Activated CD8-positive, alpha-beta T cell treated with anti-CD3 and anti-CD28 coated beads, Interleukin-2, amount 10 ng/mL, durations not matched to agents 7 days and 5 days (primary cell): ENCODE data around the gene TLCD2. TPM values are rescaled to one million over a fixed set of nuclear protein-coding genes. Genes with fewer than 3 reads are reported as not detected.

ENCODE experiments used
- ATAC-seq: fragments of 150-1000 bp; cut with Tn5 transposase; one replicate; pipeline ENCODE4 v1.10.0; 2021; ENCODE audit warnings: moderate library complexity
- CTCF ChIA-PET: fragments of 350-600 bp; sonication (Branson Sonifier 250); formaldehyde crosslinking; loops from one replicate; lab custom pipeline; 2021; ENCODE audit warnings: antibody characterized with exemption; lab: Charles Lee
- POLR2A ChIA-PET: fragments of 350-600 bp; sonication (Branson Sonifier 250); formaldehyde crosslinking; loops from one replicate; lab custom pipeline; 2021; ENCODE audit warnings: antibody characterized with exemption; lab: Charles Lee
- DNase-seq: peaks from one replicate; pipeline ENCODE4 v3.0.0-alpha.2; 2020
- H3K27ac Mint-ChIP-seq: one replicate; pipeline ENCODE4 v1.8.0; 2021; ENCODE audit warnings: mild to moderate bottlenecking, mixed read lengths
- H3K27me3 Mint-ChIP-seq: one replicate; pipeline ENCODE4 v1.8.0; 2021; ENCODE audit warnings: low read depth, mixed read lengths
- H3K36me3 Mint-ChIP-seq: one replicate; pipeline ENCODE4 v1.8.0; 2021; ENCODE audit warnings: low read depth, mixed read lengths
- H3K4me1 Mint-ChIP-seq: one replicate; pipeline ENCODE4 v1.8.0; 2021; ENCODE audit warnings: low read depth, mixed read lengths
- H3K4me3 Mint-ChIP-seq: one replicate; pipeline ENCODE4 v1.8.0; 2021; ENCODE audit warnings: mild to moderate bottlenecking, mixed read lengths
- H3K9me3 Mint-ChIP-seq: one replicate; pipeline ENCODE4 v1.8.0; 2022; ENCODE audit warnings: mixed read lengths; ENCODE audit not compliant: insufficient read depth
- total RNA-seq, 2 experiments: library from RNA; stranded (reverse); gene quantifications; one replicate each; pipeline ENCODE4 v1.2.3, GENCODE V29; 2021

Gene TLCD2
- total RNA-seq, 2 experiments from 2014 or later, result 0.13 TPM; not detected in 1

- CTCF ChIA-PET, result no interaction called here
- Mint-ChIP-seq H3K27me3 (no peaks in the 10 kb centered on the region), H3K36me3 (peaks cover 28% of the 10 kb centered on the region), H3K4me1 (peaks cover 24% of the 10 kb centered on the region), H3K4me3 (no peak overlapping the region), H3K9me3 (no peaks in the 10 kb centered on the region), H3K27ac (no peak overlapping the region)
- POLR2A ChIA-PET, result interaction anchor here (1.5 kb wide), 1 partner anchor 9 kb away, joined by 4 read pairs; no protein-coding TSS in a partner anchor
- ATAC-seq (no peak), DNase-seq (no peak)
These were observed 22.7 kb upstream of the TLCD2 start for GRCh38 chr17:1732833-1733321.

- no peak for DNase-seq
- Mint-ChIP-seq H3K4me3 (no peak overlapping the region), H3K9me3 (no peaks in the 10 kb centered on the region), H3K4me1 (peaks cover 24% of the 10 kb centered on the region), H3K27me3 (no peaks in the 10 kb centered on the region), H3K27ac (no peak overlapping the region), H3K36me3 (peaks cover 26% of the 10 kb centered on the region)
- CTCF ChIA-PET, result no interaction called here
- ATAC-seq, result no peak
- POLR2A ChIA-PET, result interaction anchor here (1.5 kb wide), 1 partner anchor 9 kb away, joined by 4 read pairs; no protein-coding TSS in a partner anchor
These were observed 22.2 kb upstream of the TLCD2 start for GRCh38 chr17:1732241-1732832.

GRCh38 chr17:1731194-1731506 is 21.0 kb upstream of the TLCD2 start:
- H3K9me3 Mint-ChIP-seq, result no peaks in the 10 kb centered on the region
- no peaks in the 10 kb centered on the region for H3K27me3 Mint-ChIP-seq
- ATAC-seq, result no peak
- DNase-seq, result no peak
- peaks cover 24% of the 10 kb centered on the region for H3K4me1 Mint-ChIP-seq
- peaks cover 23% of the 10 kb centered on the region for H3K36me3 Mint-ChIP-seq
- POLR2A ChIA-PET, result interaction anchor here (0.7 kb wide), 1 partner anchor 64 kb away, joined by 5 read pairs; no protein-coding TSS in a partner anchor
- H3K27ac Mint-ChIP-seq, result no peak overlapping the region
- H3K4me3 Mint-ChIP-seq, result no peak overlapping the region
- CTCF ChIA-PET, result interaction anchor here (1.4 kb wide), 1 partner anchor 10 kb away, joined by 5 read pairs; no protein-coding TSS in a partner anchor

GRCh38 chr17:1730326-1731193 is 20.4 kb upstream of the TLCD2 start:
- no peak for DNase-seq
- no peak for ATAC-seq
- Mint-ChIP-seq H3K9me3 (no peaks in the 10 kb centered on the region), H3K4me1 (peaks cover 22% of the 10 kb centered on the region), H3K27me3 (no peaks in the 10 kb centered on the region), H3K36me3 (peaks cover 25% of the 10 kb centered on the region), H3K4me3 (no peak overlapping the region), H3K27ac (no peak overlapping the region)
- ChIA-PET CTCF (interaction anchor here (1.4 kb wide), 1 partner anchor 9 kb away, joined by 5 read pairs; no protein-coding TSS in a partner anchor), POLR2A (interaction anchor here (0.7 kb wide), 1 partner anchor 64 kb away, joined by 5 read pairs; no protein-coding TSS in a partner anchor)

- POLR2A ChIA-PET, result no interaction called here
- Mint-ChIP-seq H3K27ac (no peak overlapping the region), H3K4me3 (no peak overlapping the region), H3K36me3 (peaks cover 26% of the 10 kb centered on the region), H3K9me3 (no peaks in the 10 kb centered on the region), H3K27me3 (no peaks in the 10 kb centered on the region), H3K4me1 (peaks cover 23% of the 10 kb centered on the region)
- DNase-seq (no peak), ATAC-seq (no peak)
- CTCF ChIA-PET, result no interaction called here
These were observed 19.8 kb upstream of the TLCD2 start for GRCh38 chr17:1729966-1730325.

GRCh38 chr17:1727876-1728630 is 17.9 kb upstream of the TLCD2 start:
- ChIA-PET CTCF (interaction anchor here (0.7 kb wide), 1 partner anchor 38 kb away, joined by 3 read pairs; no protein-coding TSS in a partner anchor), POLR2A (interaction anchor here (0.8 to 1.8 kb wide), 2 partner anchors 11 to 17 kb away, joined by 3 to 8 read pairs; no protein-coding TSS in a partner anchor)
- H3K9me3 Mint-ChIP-seq, result no peaks in the 10 kb centered on the region
- H3K27me3 Mint-ChIP-seq, result no peaks in the 10 kb centered on the region
- no peak overlapping the region for H3K27ac Mint-ChIP-seq
- ATAC-seq (no peak), DNase-seq (no peak)
- peaks cover 32% of the 10 kb centered on the region for H3K4me1 Mint-ChIP-seq
- peaks cover 25% of the 10 kb centered on the region for H3K36me3 Mint-ChIP-seq
- H3K4me3 Mint-ChIP-seq, result no peak overlapping the region

- DNase-seq (no peak), ATAC-seq (no peak)
- Mint-ChIP-seq H3K9me3 (no peaks in the 10 kb centered on the region), H3K27ac (no peak overlapping the region), H3K27me3 (no peaks in the 10 kb centered on the region), H3K36me3 (peaks cover 24% of the 10 kb centered on the region), H3K4me3 (no peak overlapping the region), H3K4me1 (peaks cover 39% of the 10 kb centered on the region)
- ChIA-PET CTCF (no interaction called here), POLR2A (interaction anchor here (0.8 to 1.8 kb wide), 2 partner anchors 10 to 16 kb away, joined by 3 to 8 read pairs; no protein-coding TSS in a partner anchor)
These were observed 17.1 kb upstream of the TLCD2 start for GRCh38 chr17:1727258-1727789.

- Mint-ChIP-seq H3K4me1 (peaks cover 43% of the 10 kb centered on the region), H3K27me3 (no peaks in the 10 kb centered on the region), H3K9me3 (no peaks in the 10 kb centered on the region), H3K36me3 (peaks cover 24% of the 10 kb centered on the region), H3K4me3 (no peak overlapping the region), H3K27ac (no peak overlapping the region)
- ATAC-seq (no peak), DNase-seq (no peak)
- CTCF ChIA-PET, result no interaction called here
- POLR2A ChIA-PET, result interaction anchor here (1.8 kb wide), 1 partner anchor 10 kb away, joined by 8 read pairs; no protein-coding TSS in a partner anchor
These were observed 16.6 kb upstream of the TLCD2 start for GRCh38 chr17:1726626-1727257.

- ChIA-PET POLR2A (interaction anchor here (1.8 to 2.5 kb wide), 2 partner anchors 9 kb away, joined by 8 to 13 read pairs; no protein-coding TSS in a partner anchor), CTCF (no interaction called here)
- DNase-seq, result no peak
- Mint-ChIP-seq H3K9me3 (no peaks in the 10 kb centered on the region), H3K4me1 (peaks cover 45% of the 10 kb centered on the region), H3K36me3 (peaks cover 24% of the 10 kb centered on the region), H3K27ac (peak overlapping the region; percentile 62), H3K27me3 (no peaks in the 10 kb centered on the region), H3K4me3 (peak overlapping the region; percentile 77)
- ATAC-seq, result no peak
These were observed 15.7 kb upstream of the TLCD2 start for GRCh38 chr17:1725642-1726511.
